OCI-LY1 (cell line): ENCODE measurements around the gene IQCF2.

Experiments
- EZH2 ChIP-seq: fragments of 200-600 bp; sonication (generic), shearing (Covaris generic); IDR thresholded peaks from 2 replicates; pipeline ENCODE4 v1.8.0; 2017; ENCODE audit warnings: borderline replicate concordance, mixed run types, mild to moderate bottlenecking, antibody characterized with exemption, low read length, moderate library complexity, mixed read lengths
- TF ChIP-seq, protein P1 (sequence below): fragments of 200-600 bp; sonication (generic), shearing (Covaris generic); IDR thresholded peaks from 2 replicates; pipeline ENCODE4 v1.5.1; 2017; ENCODE audit warnings: mild to moderate bottlenecking, antibody characterized with exemption, low read length, moderate library complexity, mixed read lengths

DNA sequence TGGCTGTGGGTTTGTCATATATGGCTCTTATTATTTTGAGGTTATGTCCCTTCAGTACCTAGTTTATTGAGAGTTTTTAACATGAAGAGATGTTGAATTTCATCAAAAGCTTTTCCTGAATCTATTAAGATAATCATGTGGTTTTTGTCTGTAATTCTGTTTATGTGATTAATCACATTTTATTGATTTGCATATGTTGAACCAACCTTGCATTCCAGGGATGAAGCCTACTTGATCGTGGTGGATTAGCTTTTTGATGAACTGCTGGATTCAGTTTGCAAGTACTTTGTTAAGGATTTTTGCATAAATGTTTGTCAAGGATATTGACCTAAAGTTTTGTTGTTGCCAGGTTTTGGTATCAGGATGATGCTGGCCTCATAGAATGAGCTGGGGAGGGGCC, 33.1 kb upstream of the IQCF2 start:
- TF ChIP-seq, protein P1, sequence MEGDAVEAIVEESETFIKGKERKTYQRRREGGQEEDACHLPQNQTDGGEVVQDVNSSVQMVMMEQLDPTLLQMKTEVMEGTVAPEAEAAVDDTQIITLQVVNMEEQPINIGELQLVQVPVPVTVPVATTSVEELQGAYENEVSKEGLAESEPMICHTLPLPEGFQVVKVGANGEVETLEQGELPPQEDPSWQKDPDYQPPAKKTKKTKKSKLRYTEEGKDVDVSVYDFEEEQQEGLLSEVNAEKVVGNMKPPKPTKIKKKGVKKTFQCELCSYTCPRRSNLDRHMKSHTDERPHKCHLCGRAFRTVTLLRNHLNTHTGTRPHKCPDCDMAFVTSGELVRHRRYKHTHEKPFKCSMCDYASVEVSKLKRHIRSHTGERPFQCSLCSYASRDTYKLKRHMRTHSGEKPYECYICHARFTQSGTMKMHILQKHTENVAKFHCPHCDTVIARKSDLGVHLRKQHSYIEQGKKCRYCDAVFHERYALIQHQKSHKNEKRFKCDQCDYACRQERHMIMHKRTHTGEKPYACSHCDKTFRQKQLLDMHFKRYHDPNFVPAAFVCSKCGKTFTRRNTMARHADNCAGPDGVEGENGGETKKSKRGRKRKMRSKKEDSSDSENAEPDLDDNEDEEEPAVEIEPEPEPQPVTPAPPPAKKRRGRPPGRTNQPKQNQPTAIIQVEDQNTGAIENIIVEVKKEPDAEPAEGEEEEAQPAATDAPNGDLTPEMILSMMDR: no peak
- no peak for TF ChIP-seq EZH2
